Neutrophil (primary cell): ENCODE results near the gene FCHSD2.
A peak's percentile ranks its signal among the peaks of the same experiment; 100 is the strongest.

ENCODE experiments used
- H3K27ac ChIP-seq: fragments of 200-600 bp; sonication (generic); 2 replicates; pipeline ENCODE4 v1.5.1; 2016; ENCODE audit warnings: mild to moderate bottlenecking, moderate library complexity
- H3K27me3 ChIP-seq: fragments of 200-600 bp; sonication (generic); 2 replicates; pipeline ENCODE4 v1.6.0; 2016; ENCODE audit warnings: mild to moderate bottlenecking
- H3K36me3 ChIP-seq: fragments of 200-600 bp; sonication (generic); 2 replicates; pipeline ENCODE4 v1.5.1; 2017
- H3K4me1 ChIP-seq, 2 experiments: fragments of 200-600 bp in 1 of 2; sonication (generic) in 1 of 2; 1 replicate in 1 of 2; 2 replicates in 1 of 2; pipeline versions ENCODE4 v1.5.1 to v1.6.1; 2013 to 2016; ENCODE audit warnings: low read depth in 1 of 2, low read length in 1 of 2, mild to moderate bottlenecking in 1 of 2, moderate library complexity in 1 of 2; ENCODE audit not compliant: control insufficient read depth in 1 of 2, insufficient read depth in 1 of 2
- H3K4me3 ChIP-seq, 2 experiments: fragments of 200-600 bp in 1 of 2; sonication (generic) in 1 of 2; 1 replicate in 1 of 2; 2 replicates in 1 of 2; pipeline ENCODE4 v1.5.1; 2013 to 2016; ENCODE audit warnings: low read depth in 1 of 2, low read length in 1 of 2, mild to moderate bottlenecking in 1 of 2, moderate library complexity in 1 of 2
- H3K9me3 ChIP-seq: fragments of 200-600 bp; sonication (generic); 2 replicates; pipeline ENCODE4 v1.5.1; 2016
- TF ChIP-seq, protein P1 (sequence below): fragments of 200-600 bp; sonication (generic); IDR thresholded peaks from 2 replicates; pipeline ENCODE4 v1.5.1; 2016; ENCODE audit warnings: antibody characterized with exemption

The FCHSD2 gene

DNA sequence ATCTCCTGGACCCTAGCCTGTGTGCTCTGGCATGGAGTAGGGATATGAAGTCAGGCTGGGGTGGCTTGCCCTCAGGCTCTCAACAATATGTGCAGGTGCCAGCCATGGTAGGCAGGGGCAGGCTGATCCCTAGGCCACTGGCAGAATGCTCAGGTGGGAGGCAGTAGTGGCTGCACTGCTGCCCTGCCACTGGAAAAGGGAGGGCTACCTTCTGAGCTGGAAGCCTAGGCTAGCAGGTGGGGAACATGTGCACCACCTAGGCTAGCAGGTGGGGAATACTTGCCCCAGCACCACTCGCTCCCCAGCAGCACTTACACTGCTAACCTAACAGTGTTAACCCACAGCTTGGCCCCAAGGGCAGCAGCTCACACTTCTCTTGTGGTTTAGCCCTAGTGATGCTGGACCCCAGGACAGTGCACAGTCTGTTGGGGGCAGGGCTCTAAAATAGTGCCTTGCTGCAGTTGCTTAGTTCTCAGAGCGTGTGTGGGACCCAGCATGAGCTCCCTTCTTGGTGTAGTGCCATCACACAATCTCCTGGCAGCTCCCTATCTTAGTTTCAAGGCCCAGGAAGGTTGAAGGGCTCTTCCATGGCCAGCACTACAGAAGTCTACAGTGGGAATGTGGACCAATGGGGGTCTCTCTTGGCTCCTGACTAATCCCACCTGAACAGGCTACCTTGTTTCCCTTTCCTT, 130.8 kb downstream of the FCHSD2 start:
- no peaks in the 10 kb centered on the region for H3K9me3 ChIP-seq
- peaks cover 0 to 3% of the 10 kb centered on the region in 2 experiments for H3K4me1 ChIP-seq
- TF ChIP-seq, protein P1, sequence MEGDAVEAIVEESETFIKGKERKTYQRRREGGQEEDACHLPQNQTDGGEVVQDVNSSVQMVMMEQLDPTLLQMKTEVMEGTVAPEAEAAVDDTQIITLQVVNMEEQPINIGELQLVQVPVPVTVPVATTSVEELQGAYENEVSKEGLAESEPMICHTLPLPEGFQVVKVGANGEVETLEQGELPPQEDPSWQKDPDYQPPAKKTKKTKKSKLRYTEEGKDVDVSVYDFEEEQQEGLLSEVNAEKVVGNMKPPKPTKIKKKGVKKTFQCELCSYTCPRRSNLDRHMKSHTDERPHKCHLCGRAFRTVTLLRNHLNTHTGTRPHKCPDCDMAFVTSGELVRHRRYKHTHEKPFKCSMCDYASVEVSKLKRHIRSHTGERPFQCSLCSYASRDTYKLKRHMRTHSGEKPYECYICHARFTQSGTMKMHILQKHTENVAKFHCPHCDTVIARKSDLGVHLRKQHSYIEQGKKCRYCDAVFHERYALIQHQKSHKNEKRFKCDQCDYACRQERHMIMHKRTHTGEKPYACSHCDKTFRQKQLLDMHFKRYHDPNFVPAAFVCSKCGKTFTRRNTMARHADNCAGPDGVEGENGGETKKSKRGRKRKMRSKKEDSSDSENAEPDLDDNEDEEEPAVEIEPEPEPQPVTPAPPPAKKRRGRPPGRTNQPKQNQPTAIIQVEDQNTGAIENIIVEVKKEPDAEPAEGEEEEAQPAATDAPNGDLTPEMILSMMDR = no peak
- H3K36me3 ChIP-seq = peaks cover 9% of the 10 kb centered on the region
- no peak overlapping the region for H3K4me3 ChIP-seq
- no peaks in the 10 kb centered on the region for H3K27me3 ChIP-seq
- no peak overlapping the region for H3K27ac ChIP-seq

DNA sequence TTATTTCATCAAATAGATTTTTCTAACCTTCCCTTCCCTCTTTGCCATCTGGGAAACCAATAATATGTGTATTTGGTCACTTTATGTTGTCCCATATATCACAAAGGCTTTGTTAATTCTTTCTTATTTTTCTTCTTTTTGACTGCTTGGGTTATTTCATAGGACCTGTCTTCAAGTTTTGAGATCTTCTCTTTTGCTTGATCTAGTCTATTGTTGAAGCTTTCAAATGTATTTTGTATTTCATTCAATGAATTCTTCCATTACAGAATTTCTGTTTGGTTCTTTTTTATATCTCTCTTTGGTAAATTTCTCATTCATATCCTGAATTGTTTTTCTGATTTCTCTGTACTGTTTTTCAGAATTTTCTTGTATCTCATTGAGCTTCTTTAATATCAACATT, 132.1 kb downstream of the FCHSD2 start:
- Histone ChIP-seq H3K27ac (no peak overlapping the region), H3K36me3 (peaks cover 9% of the 10 kb centered on the region), H3K9me3 (no peaks in the 10 kb centered on the region), H3K4me1 (peaks cover 0 to 3% of the 10 kb centered on the region in 2 experiments), H3K27me3 (no peaks in the 10 kb centered on the region), H3K4me3 (no peak overlapping the region)
- TF ChIP-seq, protein P1 = no peak

DNA sequence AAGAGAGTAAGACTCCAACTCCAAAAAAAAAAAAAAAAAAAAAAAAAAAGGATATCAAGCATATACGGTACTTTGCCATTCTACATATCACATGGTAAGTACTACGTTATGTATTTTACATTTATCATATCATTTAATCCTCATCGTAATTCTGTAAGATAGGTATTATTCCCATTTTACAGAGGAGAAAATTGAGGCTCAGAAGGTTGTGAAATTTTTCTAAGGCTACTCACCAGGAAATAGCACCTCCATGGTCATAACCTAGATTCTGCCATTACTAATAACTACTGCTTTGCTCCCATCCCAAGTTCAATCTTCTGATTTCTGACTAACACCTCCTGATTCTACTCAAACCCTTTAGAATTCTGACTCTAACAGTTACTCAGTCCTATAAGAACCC, 138.0 kb downstream of the FCHSD2 start:
- H3K27me3 ChIP-seq = no peaks in the 10 kb centered on the region
- H3K4me1 ChIP-seq = peaks cover 0 to 3% of the 10 kb centered on the region in 2 experiments
- no peaks in the 10 kb centered on the region for H3K9me3 ChIP-seq
- no peaks in the 10 kb centered on the region for H3K36me3 ChIP-seq
- H3K4me3 ChIP-seq = no peak overlapping the region
- H3K27ac ChIP-seq = no peak overlapping the region
- TF ChIP-seq, protein P1 = no peak

DNA sequence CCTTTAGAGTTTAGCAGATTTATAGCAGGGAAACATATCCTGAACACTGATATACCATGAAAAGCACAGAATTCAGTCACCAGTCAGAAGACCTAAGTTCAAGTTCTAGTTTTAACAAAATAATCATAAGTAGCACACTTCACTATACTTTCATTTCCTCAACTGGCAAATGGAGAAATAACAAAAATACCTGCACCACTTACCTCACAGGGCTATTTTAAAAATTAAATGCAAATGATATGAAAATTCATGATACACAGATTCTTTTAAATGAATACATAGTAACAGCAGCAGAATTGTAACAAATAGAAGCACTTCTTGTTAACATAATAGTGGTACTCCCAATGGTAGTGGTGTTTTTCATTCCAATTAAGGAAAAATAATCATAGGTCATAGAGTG, 139.0 kb downstream of the FCHSD2 start:
- TF ChIP-seq, protein P1 = no peak
- Histone ChIP-seq H3K9me3 (no peaks in the 10 kb centered on the region), H3K36me3 (no peaks in the 10 kb centered on the region), H3K27ac (no peak overlapping the region), H3K4me1 (peaks cover 0 to 3% of the 10 kb centered on the region in 2 experiments), H3K4me3 (no peak overlapping the region), H3K27me3 (no peaks in the 10 kb centered on the region)

DNA sequence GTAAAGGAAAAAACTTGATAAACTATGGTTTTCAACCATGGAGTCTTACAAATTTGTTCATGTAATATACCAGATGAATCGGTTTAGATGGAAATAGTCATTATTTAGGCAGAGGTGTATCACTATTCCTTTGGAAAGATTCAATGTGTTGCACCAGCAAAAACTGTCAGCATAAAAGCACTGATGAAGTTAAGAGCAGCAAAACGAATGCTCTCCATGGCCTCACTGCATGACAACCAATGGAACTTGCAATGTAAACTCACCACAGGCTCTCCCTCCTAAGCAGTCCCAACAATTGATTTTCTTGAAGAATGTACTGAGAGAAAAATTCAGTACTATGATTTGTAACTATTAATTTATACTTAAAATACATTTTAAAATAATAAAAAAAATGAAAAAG, 139.9 kb downstream of the FCHSD2 start:
- Histone ChIP-seq H3K4me1 (peaks cover 2 to 5% of the 10 kb centered on the region in 2 experiments), H3K4me3 (no peak overlapping the region), H3K36me3 (no peaks in the 10 kb centered on the region), H3K9me3 (no peaks in the 10 kb centered on the region), H3K27me3 (no peaks in the 10 kb centered on the region), H3K27ac (peak overlapping the region; percentile 30)
- TF ChIP-seq, protein P1 = no peak
